NT2/D1 (cell line): Measurements from ENCODE around the gene IGLL1.

ENCODE experiments used
- SUZ12 ChIP-seq: IDR thresholded peaks from 2 replicates; pipeline ENCODE4 v1.6.1; 2011; ENCODE audit not compliant: insufficient read length, insufficient read depth; ENCODE audit errors: extremely low read depth
- YY1 ChIP-seq: IDR thresholded peaks from 2 replicates; pipeline ENCODE4 v1.6.1; 2011; ENCODE audit not compliant: insufficient read length, insufficient read depth
- ZNF274 ChIP-seq: IDR thresholded peaks from 2 replicates; pipeline ENCODE4 v1.6.1; 2011; ENCODE audit warnings: mild to moderate bottlenecking, low read depth, low read length

GRCh38 chr22:23565915-23566704, 14.0 kb downstream of the IGLL1 start:
- no peak for TF ChIP-seq ZNF274
- TF ChIP-seq YY1 = no peak
- no peak for TF ChIP-seq SUZ12
